ENCODE measurements around the gene ZSWIM1.

DNA sequence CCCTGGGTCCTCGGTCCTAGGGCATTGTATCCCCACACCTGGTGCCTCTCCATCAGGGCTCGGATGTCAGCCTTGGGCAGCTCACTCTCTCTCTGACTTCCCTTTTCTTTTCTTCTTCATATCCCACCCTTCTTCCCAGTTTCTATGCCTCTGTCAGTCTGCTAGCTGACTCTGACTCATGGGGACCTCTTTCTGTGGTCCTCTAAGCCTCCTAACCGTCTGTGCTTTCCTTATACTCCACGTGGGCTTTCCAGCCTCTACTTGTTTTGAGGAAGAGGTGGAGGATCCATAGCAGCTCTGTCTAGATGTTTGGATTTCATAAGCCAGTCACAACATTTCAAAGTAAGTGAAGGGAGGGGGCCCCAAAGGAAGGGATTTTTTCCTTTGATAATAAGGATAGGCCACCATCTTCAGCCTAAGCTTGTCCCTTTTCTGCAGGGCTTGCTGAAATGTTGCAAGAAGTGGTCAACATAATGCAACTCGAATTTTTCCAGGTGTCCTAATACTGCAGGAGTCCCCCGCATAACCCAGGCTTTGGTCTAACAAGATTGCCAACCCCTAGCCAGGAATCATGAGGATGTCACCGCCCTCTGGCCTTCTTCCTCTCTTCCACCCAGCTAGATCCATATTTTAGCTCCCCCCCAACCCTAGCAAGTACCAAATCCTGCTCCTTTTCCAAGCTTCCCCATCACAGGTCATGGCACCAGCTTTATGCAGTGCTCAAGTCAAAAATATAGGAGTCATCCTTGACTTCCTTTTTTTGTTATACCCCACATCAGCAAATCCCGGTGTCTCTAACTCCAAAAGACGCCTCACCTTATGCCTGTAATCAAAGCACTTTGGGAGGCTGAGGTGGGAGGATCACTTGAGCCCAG is 39.7 kb downstream of the ZSWIM1 start:
- TF ChIP-seq EGR1 (IDR thresholded peaks at IDR 0.05) (no peak), TEAD4 (IDR thresholded peaks at IDR 0.05) (no peak), RAD21 (IDR thresholded peaks at IDR 0.05; ENCODE audit: low read depth) (no peak), CREB1 (IDR thresholded peaks at IDR 0.05; ENCODE audit: low read depth) (no peak), EP300 (IDR thresholded peaks at IDR 0.05; ENCODE audit: borderline replicate concordance) (no peak), TAF1 (IDR thresholded peaks at IDR 0.05; ENCODE audit: low read depth) (no peak), FOXM1 (IDR thresholded peaks at IDR 0.05; ENCODE audit: borderline replicate concordance, low read depth) (no peak), ZBTB7A (IDR thresholded peaks at IDR 0.05; ENCODE audit: low read depth) (no peak), MAX (IDR thresholded peaks at IDR 0.05) (no peak), YY1 (IDR thresholded peaks at IDR 0.05; ENCODE audit: low read depth) (no peak), TCF12 (IDR thresholded peaks at IDR 0.05; ENCODE audit: low read depth) (no peak), NFIC (IDR thresholded peaks at IDR 0.05) (no peak)
- TF ChIP-seq, protein P1, sequence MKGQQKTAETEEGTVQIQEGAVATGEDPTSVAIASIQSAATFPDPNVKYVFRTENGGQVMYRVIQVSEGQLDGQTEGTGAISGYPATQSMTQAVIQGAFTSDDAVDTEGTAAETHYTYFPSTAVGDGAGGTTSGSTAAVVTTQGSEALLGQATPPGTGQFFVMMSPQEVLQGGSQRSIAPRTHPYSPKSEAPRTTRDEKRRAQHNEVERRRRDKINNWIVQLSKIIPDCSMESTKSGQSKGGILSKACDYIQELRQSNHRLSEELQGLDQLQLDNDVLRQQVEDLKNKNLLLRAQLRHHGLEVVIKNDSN (IDR thresholded peaks at IDR 0.05), result no peak
- TF ChIP-seq, protein P2, sequence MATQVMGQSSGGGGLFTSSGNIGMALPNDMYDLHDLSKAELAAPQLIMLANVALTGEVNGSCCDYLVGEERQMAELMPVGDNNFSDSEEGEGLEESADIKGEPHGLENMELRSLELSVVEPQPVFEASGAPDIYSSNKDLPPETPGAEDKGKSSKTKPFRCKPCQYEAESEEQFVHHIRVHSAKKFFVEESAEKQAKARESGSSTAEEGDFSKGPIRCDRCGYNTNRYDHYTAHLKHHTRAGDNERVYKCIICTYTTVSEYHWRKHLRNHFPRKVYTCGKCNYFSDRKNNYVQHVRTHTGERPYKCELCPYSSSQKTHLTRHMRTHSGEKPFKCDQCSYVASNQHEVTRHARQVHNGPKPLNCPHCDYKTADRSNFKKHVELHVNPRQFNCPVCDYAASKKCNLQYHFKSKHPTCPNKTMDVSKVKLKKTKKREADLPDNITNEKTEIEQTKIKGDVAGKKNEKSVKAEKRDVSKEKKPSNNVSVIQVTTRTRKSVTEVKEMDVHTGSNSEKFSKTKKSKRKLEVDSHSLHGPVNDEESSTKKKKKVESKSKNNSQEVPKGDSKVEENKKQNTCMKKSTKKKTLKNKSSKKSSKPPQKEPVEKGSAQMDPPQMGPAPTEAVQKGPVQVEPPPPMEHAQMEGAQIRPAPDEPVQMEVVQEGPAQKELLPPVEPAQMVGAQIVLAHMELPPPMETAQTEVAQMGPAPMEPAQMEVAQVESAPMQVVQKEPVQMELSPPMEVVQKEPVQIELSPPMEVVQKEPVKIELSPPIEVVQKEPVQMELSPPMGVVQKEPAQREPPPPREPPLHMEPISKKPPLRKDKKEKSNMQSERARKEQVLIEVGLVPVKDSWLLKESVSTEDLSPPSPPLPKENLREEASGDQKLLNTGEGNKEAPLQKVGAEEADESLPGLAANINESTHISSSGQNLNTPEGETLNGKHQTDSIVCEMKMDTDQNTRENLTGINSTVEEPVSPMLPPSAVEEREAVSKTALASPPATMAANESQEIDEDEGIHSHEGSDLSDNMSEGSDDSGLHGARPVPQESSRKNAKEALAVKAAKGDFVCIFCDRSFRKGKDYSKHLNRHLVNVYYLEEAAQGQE (IDR thresholded peaks at IDR 0.05; ENCODE audit: low read depth), result no peak
